OCI-LY7 (cell line): ENCODE data around the gene TJP3.

Experiments
- CTCF ChIP-seq: fragments of 200-600 bp; sonication (generic); conservative IDR thresholded peaks from 2 replicates; pipeline ENCODE4 v1.5.1; 2014; ENCODE audit warnings: mild to moderate bottlenecking, antibody characterized with exemption, low read length, moderate library complexity, mixed read lengths
- EZH2phosphoT487 ChIP-seq: fragments of 200-600 bp; sonication (generic); IDR thresholded peaks from 2 replicates; pipeline ENCODE4 v1.6.1; 2018; ENCODE audit warnings: low read depth, borderline replicate concordance, mild to moderate bottlenecking, mixed run types, antibody characterized with exemption, low read length, moderate library complexity, mixed read lengths

GRCh38 chr19:3695986-3696659 is 12.1 kb upstream of the TJP3 start:
- TF ChIP-seq CTCF (no peak), EZH2phosphoT487 (no peak)
